HCT116 (cell line): Measurements from ENCODE around the gene SETD3. TPM values are rescaled to one million over a fixed set of nuclear protein-coding genes. Genes with fewer than 3 reads are reported as not detected.

Experiments
- ATAC-seq: fragments of 200-7000 bp; cut with Tn5 transposase; 2 replicates; pipeline ENCODE4 v1.9.1; 2020; ENCODE audit warnings: mild to moderate bottlenecking, moderate library complexity
- BruUV-seq: library from RNA; stranded (reverse); fragments of 400-500 nt; replicated peaks from 2 replicates; lab custom pipeline; 2021; lab: Mats Ljungman, UMichigan
- CTCF ChIA-PET: fragments of 300-600 bp; sonication (Branson Sonifier 250); formaldehyde crosslinking; loops from one replicate; lab custom pipeline; 2021; ENCODE audit warnings: antibody characterized with exemption; lab: Charles Lee
- POLR2A ChIA-PET: fragments of 300-600, 350-600 bp; sonication (Branson Sonifier 250); formaldehyde crosslinking; loops from one replicate; lab custom pipeline; 2021; ENCODE audit warnings: antibody characterized with exemption; lab: Charles Lee
- RAD21 ChIA-PET, 2 experiments: fragments of 300-600 bp; sonication (Branson Sonifier 250); formaldehyde crosslinking; loops; one replicate each; lab custom pipeline; 2023; ENCODE audit warnings: low total read pairs in 2 of 2; ENCODE audit not compliant: uncharacterized antibody in 2 of 2, unreplicated experiment in 2 of 2, low non-redundant PET in 1 of 2; lab: Charles Lee
- DNase-seq: peaks from one replicate; pipeline ENCODE4 v3.0.0-alpha.2; 2010; ENCODE audit warnings: low read depth, low spot score
- H2AFZ ChIP-seq: fragments of 200-600 bp; shearing (Covaris generic), sonication (generic); 2 replicates; pipeline ENCODE4 v1.6.1; 2017; ENCODE audit warnings: low read depth, mixed run types, mixed read lengths, antibody characterized with exemption, low read length; ENCODE audit not compliant: poor library complexity, severe bottlenecking
- H3K27ac ChIP-seq: 2 replicates; pipeline ENCODE4 v1.5.1; 2012; ENCODE audit warnings: low read depth, low read length
- H3K27me3 ChIP-seq: fragments of 200-600 bp; sonication (generic); 2 replicates; pipeline ENCODE4 v1.6.1; 2016; ENCODE audit warnings: mixed run types, low read length, mixed read lengths; ENCODE audit not compliant: insufficient read depth
- H3K36me3 ChIP-seq, 2 experiments: fragments of 200-500 bp in 1 of 2; fragments of 200-600 bp in 1 of 2; sonication (Bioruptor generic) in 1 of 2; sonication (generic) in 1 of 2; 2 replicates each; pipeline versions ENCODE4 v1.5.1 to v1.6.1; 2014 to 2016; ENCODE audit warnings: low read length in 2 of 2, inconsistent platforms in 1 of 2, mixed read lengths in 1 of 2, mixed run types in 1 of 2; ENCODE audit not compliant: insufficient read depth in 2 of 2, control insufficient read depth in 1 of 2
- H3K4me1 ChIP-seq, 2 experiments: fragments of 200-600 bp in 1 of 2; sonication (generic) in 1 of 2; 2 replicates each; pipeline versions ENCODE4 v1.5.1 to v1.6.1; 2012 to 2017; ENCODE audit warnings: low read length in 2 of 2, inconsistent platforms in 1 of 2, mild to moderate bottlenecking in 1 of 2, mixed read lengths in 1 of 2, mixed run types in 1 of 2, moderate library complexity in 1 of 2; ENCODE audit not compliant: insufficient read depth in 2 of 2, control insufficient read depth in 1 of 2
- H3K4me2 ChIP-seq: fragments of 200-600 bp; sonication (generic); 2 replicates; pipeline ENCODE4 v1.6.1; 2017; ENCODE audit warnings: mixed run types, low read length, mixed read lengths
- H3K4me3 ChIP-seq, 2 experiments: fragments of 200-600 bp in 1 of 2; sonication (generic) in 1 of 2; replicated peaks in 1 of 2; 2 replicates each; pipeline ENCODE4 v1.5.1; 2011 to 2016; ENCODE audit warnings: low read length in 2 of 2, control low read depth in 1 of 2, low read depth in 1 of 2, mild to moderate bottlenecking in 1 of 2, mixed read lengths in 1 of 2, mixed run types in 1 of 2
- H3K79me2 ChIP-seq: fragments of 200-600 bp; sonication (generic); 2 replicates; pipeline ENCODE4 v1.6.1; 2017; ENCODE audit warnings: mild to moderate bottlenecking, mixed run types, low read length, moderate library complexity, mixed read lengths; ENCODE audit not compliant: insufficient read depth
- H3K9ac ChIP-seq: fragments of 200-600 bp; sonication (generic); 2 replicates; pipeline ENCODE4 v1.6.1; 2016; ENCODE audit warnings: low read length, mixed read lengths
- H3K9me2 ChIP-seq: fragments of 200-600 bp; sonication (generic), shearing (Covaris generic); 2 replicates; pipeline ENCODE4 v1.6.1; 2017; ENCODE audit warnings: mixed run types, mild to moderate bottlenecking, moderate library complexity; ENCODE audit not compliant: insufficient read depth
- H3K9me3 ChIP-seq, 2 experiments: fragments of 200-500 bp in 1 of 2; fragments of 200-600 bp in 1 of 2; sonication (Bioruptor generic) in 1 of 2; sonication (generic) in 1 of 2; 2 replicates each; pipeline ENCODE4 v1.6.1; 2014 to 2017; ENCODE audit warnings: low read length in 2 of 2, mixed read lengths in 2 of 2, inconsistent platforms in 1 of 2, low read depth in 1 of 2, mild to moderate bottlenecking in 1 of 2, mixed run types in 1 of 2, moderate library complexity in 1 of 2; ENCODE audit not compliant: control insufficient read depth in 1 of 2, insufficient read depth in 1 of 2
- H4K20me1 ChIP-seq: fragments of 200-600 bp; sonication (generic), shearing (Covaris generic); 2 replicates; pipeline ENCODE4 v1.6.1; 2017; ENCODE audit warnings: mixed run types, mild to moderate bottlenecking, moderate library complexity; ENCODE audit not compliant: insufficient read depth
- CBX3 ChIP-seq: IDR thresholded peaks from 2 replicates; pipeline ENCODE4 v1.6.1; 2012; ENCODE audit warnings: low read depth
- CEBPB ChIP-seq: IDR thresholded peaks from 2 replicates; pipeline ENCODE4 v1.6.1; 2012; ENCODE audit warnings: low read depth
- CTCF ChIP-seq, 3 experiments: fragments of 200-600 bp in 1 of 3; sonication (generic) in 1 of 3; IDR thresholded peaks in 2 of 3; conservative IDR thresholded peaks in 1 of 3; 2 replicates each; pipeline ENCODE4 v1.5.1; 2012 to 2017; ENCODE audit warnings: low read depth in 2 of 3, low read length in 2 of 3, antibody characterized with exemption in 1 of 3, borderline replicate concordance in 1 of 3, control low read depth in 1 of 3, mild to moderate bottlenecking in 1 of 3, mixed read lengths in 1 of 3, mixed run types in 1 of 3, moderate library complexity in 1 of 3; ENCODE audit not compliant: insufficient read depth in 1 of 3
- ELF1 ChIP-seq: IDR thresholded peaks from 2 replicates; pipeline ENCODE4 v1.6.1; 2012; ENCODE audit warnings: low read depth, borderline replicate concordance
- EZH2phosphoT487 ChIP-seq: fragments of 200-600 bp; IDR thresholded peaks from 2 replicates; pipeline ENCODE4 v1.6.1; 2018; ENCODE audit warnings: antibody characterized with exemption, borderline replicate concordance
- FOSL1 ChIP-seq: IDR thresholded peaks from 2 replicates; pipeline ENCODE4 v1.6.1; 2012; ENCODE audit warnings: low read depth
- POLR2AphosphoS5 ChIP-seq: IDR thresholded peaks from 2 replicates; pipeline ENCODE4 v1.6.1; 2011; ENCODE audit warnings: mild to moderate bottlenecking, low read depth, low read length, moderate library complexity
- RAD21 ChIP-seq: IDR thresholded peaks from 2 replicates; pipeline ENCODE4 v1.6.1; 2012; ENCODE audit warnings: low read depth, mild to moderate bottlenecking
- REST ChIP-seq: IDR thresholded peaks from 2 replicates; pipeline ENCODE4 v1.6.1; 2012; ENCODE audit warnings: low read depth
- SIN3A ChIP-seq: IDR thresholded peaks from 2 replicates; pipeline ENCODE4 v1.6.1; 2012; ENCODE audit warnings: low read depth
- SP1 ChIP-seq: IDR thresholded peaks from 2 replicates; pipeline ENCODE4 v1.6.1; 2012; ENCODE audit warnings: low read depth
- YY1 ChIP-seq: IDR thresholded peaks from 2 replicates; pipeline ENCODE4 v1.6.1; 2011; ENCODE audit warnings: low read length, low read depth, moderate library complexity, mild to moderate bottlenecking; ENCODE audit not compliant: insufficient replicate concordance; ENCODE audit errors: extremely low read depth
- ZBTB33 ChIP-seq: IDR thresholded peaks from 2 replicates; pipeline ENCODE4 v1.6.1; 2011; ENCODE audit warnings: mild to moderate bottlenecking, low read length, moderate library complexity; ENCODE audit not compliant: insufficient replicate concordance; ENCODE audit errors: extremely low read depth
- ZFX ChIP-seq: fragments of 450-650 bp; IDR thresholded peaks from 2 replicates; pipeline ENCODE4 v1.6.1; 2017
- intact Hi-C: fragments of 100-400 bp; cut with micrococcal nuclease; formaldehyde crosslinking; loops from 2 replicates; pipeline ENCODE4 v1.10.0; 2022
- total RNA-seq: library from RNA; stranded (reverse); gene quantifications from one replicate; pipeline ENCODE4 v1.2.1, GENCODE V29; 2021; ENCODE audit not compliant: unreplicated experiment

Gene SETD3
- total RNA-seq, 1 experiment from 2014 or later, result 46.6 TPM

- intact Hi-C loops, result no loop called here
- RAD21 ChIA-PET, result no interaction called here
- POLR2A ChIA-PET, result no interaction called here
- TF ChIP-seq EZH2phosphoT487 (no peak), ZBTB33 (no peak), SP1 (no peak), CBX3 (no peak), FOSL1 (no peak), YY1 (no peak), POLR2AphosphoS5 (no peak), ELF1 (no peak), RAD21 (no peak), ZFX (no peak), REST (no peak), SIN3A (no peak), CEBPB (no peak), CTCF (IDR thresholded peaks at IDR 0.05 in 2 of 3, conservative IDR thresholded peaks at IDR 0.05 in 1 of 3; ENCODE audit: borderline replicate concordance in 1 of 3, insufficient read depth in 1 of 3, low read depth in 2 of 3, low read length in 2 of 3) (no peak; a peak in 1 of 6 replicates)
- H3K27ac ChIP-seq, result peak overlapping the region; percentile 86
- no peaks in the 10 kb centered on the region for H3K27me3 ChIP-seq
- peak overlapping the region; percentile 75 for H3K9ac ChIP-seq
- H4K20me1 ChIP-seq, result peaks cover 15% of the 10 kb centered on the region; the same call in 1 of the 2 replicates
- peak overlapping the region; percentile 51 to 76 for H3K4me3 ChIP-seq
- H3K36me3 ChIP-seq, result no peaks in the 10 kb centered on the region
- H3K9me3 ChIP-seq, result no peaks in the 10 kb centered on the region
- CTCF ChIA-PET, result no interaction called here
- DNase-seq, result no peak
- peaks cover 90% of the 10 kb centered on the region for H3K79me2 ChIP-seq
- H3K4me1 ChIP-seq, result peaks cover 12 to 18% of the 10 kb centered on the region in 2 experiments; a peak in 3 of 4 replicates
- H3K9me2 ChIP-seq, result no peaks in the 10 kb centered on the region
- peak overlapping the region; percentile 89 for H3K4me2 ChIP-seq
- BruUV-seq, result no TSS peak
- H2AFZ ChIP-seq, result no peak overlapping the region
- no peak for ATAC-seq
These were observed 1.3 kb downstream of the SETD3 start for GRCh38 chr14:99479160-99479905.
